Measurements from ENCODE around the gene DGCR2. TPM values are rescaled to one million over a fixed set of nuclear protein-coding genes. Genes with fewer than 3 reads are reported as not detected.

Gene DGCR2
- total and polyA plus RNA-seq, 2 of the 8 experiments (the other 6 are each of a cell fraction or from before 2014, with no cell fraction given) = 42.3 to 62.2 TPM

DNA sequence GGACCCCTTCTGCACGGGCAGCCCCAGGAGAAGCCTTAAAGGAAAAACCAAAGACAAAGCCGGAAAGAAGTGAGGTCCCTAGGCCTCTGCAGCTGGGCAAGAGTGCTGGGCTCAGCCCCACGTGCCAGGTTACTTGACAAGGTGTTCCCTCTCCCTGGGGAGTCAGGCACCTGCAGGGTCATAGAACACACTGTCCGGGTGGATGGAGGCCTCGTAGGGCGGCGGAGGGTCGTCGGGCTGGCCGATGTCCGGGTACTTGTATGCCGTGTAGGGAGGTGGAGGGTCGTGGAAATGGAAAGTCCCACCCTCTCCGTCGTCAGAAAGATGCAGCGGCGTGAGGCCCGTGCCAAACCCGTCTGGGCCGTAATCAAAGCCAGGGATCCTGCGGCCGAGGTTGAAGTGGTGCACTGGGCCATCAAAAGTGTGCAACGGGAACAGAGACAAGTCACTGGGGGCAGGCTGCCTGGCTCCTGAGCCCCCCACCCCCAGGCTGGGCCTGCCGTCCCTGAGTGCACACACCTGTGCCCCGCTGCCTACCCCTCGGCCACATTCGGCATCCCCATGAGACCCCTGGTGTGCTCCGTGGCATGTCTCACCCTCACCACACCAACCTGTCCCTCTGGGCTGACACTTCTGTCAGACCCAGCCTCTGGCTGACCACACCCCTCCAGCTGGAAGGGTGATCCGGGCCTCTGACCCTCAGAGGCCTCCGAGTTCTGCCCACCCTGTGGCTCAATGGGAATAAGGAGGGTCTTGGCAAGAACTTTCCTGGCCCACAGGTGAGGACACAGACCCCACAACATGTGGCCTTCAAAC lies 81.1 kb downstream of the DGCR2 start:
- Histone ChIP-seq H3K79me2 (ENCODE audit: control insufficient read depth in 1 of 2, insufficient read depth in 2 of 2, low read length in 2 of 2) (no peaks in the 10 kb centered on the region), H2BK120ac (replicated peaks; ENCODE audit: low read depth, low read length) (no peak overlapping the region), H3K4me2 (ENCODE audit: insufficient read depth in 1 of 2, low read depth in 2 of 2, low read length in 2 of 2) (no peak overlapping the region), H3K9ac (replicated peaks in 1 of 4; ENCODE audit: extremely low read depth in 1 of 4, low read depth in 3 of 4, low read length in 3 of 4) (no peak overlapping the region), H4K91ac (replicated peaks; ENCODE audit: insufficient read length, low read length) (no peak overlapping the region), H3K27me3 (replicated peaks in 1 of 4; ENCODE audit: control insufficient read depth in 3 of 4, extremely low read depth in 1 of 4, insufficient read depth in 3 of 4, low read length in 3 of 4) (no peaks in the 10 kb centered on the region), H3K27ac (ENCODE audit: low read depth, low read length) (no peak overlapping the region), H2BK12ac (ENCODE audit: low read depth, low read length) (no peak overlapping the region), H2BK15ac (ENCODE audit: low read length) (no peak overlapping the region), H4K8ac (ENCODE audit: extremely low read depth, insufficient read depth, low read length) (no peak overlapping the region), H2BK5ac (ENCODE audit: low read depth, low read length) (no peak overlapping the region), H3K4me1 (replicated peaks in 1 of 4; ENCODE audit: control insufficient read depth in 3 of 4, insufficient read depth in 4 of 4, low read length in 3 of 4) (no peaks in the 10 kb centered on the region), H2AK5ac (ENCODE audit: low read depth, low read length) (no peak overlapping the region), H3K56ac (replicated peaks; ENCODE audit: insufficient read length, low read depth, low read length) (no peak overlapping the region), H4K20me1 (replicated peaks in 1 of 2; ENCODE audit: control insufficient read depth in 1 of 2, insufficient read depth in 2 of 2, low read length in 2 of 2) (peaks cover 0 to 28% of the 10 kb centered on the region in 2 experiments), H3K9me3 (ENCODE audit: insufficient read depth in 2 of 2, low read depth in 1 of 2, low read length in 1 of 2) (no peaks in the 10 kb centered on the region), H3K4ac (replicated peaks; ENCODE audit: insufficient read length, low read depth, low read length) (no peak overlapping the region), H3K36me3 (ENCODE audit: control insufficient read depth in 2 of 4, insufficient read depth in 4 of 4, low read length in 3 of 4) (peaks cover 2 to 33% (median 18%) of the 10 kb centered on the region in 4 experiments; a peak in 7 of 8 replicates), H2BK20ac (ENCODE audit: low read length) (no peak overlapping the region), H3K4me3 (ENCODE audit: extremely low read depth in 1 of 4, insufficient read depth in 2 of 4, low read depth in 3 of 4, low read length in 4 of 4) (no peak overlapping the region), H4K5ac (ENCODE audit: insufficient read length, low read depth, low read length) (no peak overlapping the region), H3K14ac (ENCODE audit: insufficient read length) (no peak overlapping the region), H3K23me2 (ENCODE audit: low read depth, low read length) (no peaks in the 10 kb centered on the region), H3K18ac (ENCODE audit: extremely low read depth, low read length) (no peak overlapping the region), H3K79me1 (ENCODE audit: low read depth, low read length) (no peaks in the 10 kb centered on the region; the same call in 1 of the 2 replicates), H2AFZ (ENCODE audit: low read length) (no peak overlapping the region), H3K23ac (ENCODE audit: insufficient read length) (no peak overlapping the region)
- FAIRE-seq = no peak
- DNase-seq (ENCODE audit: low read depth in 1 of 2, low spot score in 2 of 2) = no peak
- ChIA-PET CTCF (ENCODE audit: partially characterized antibody) (interaction anchor here (0.5 to 4.7 kb wide), 5 partner anchors 22 to 73 kb away, joined by 3 to 14 read pairs (median 4); no protein-coding TSS in a partner anchor), POLR2A (ENCODE audit: partially characterized antibody) (no interaction called here)
- TF ChIP-seq EZH2 (IDR thresholded peaks at IDR 0.05; ENCODE audit: low read depth, low read length, severe bottlenecking) = no peak
- TF ChIP-seq, protein P1, sequence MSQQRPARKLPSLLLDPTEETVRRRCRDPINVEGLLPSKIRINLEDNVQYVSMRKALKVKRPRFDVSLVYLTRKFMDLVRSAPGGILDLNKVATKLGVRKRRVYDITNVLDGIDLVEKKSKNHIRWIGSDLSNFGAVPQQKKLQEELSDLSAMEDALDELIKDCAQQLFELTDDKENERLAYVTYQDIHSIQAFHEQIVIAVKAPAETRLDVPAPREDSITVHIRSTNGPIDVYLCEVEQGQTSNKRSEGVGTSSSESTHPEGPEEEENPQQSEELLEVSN (IDR thresholded peaks at IDR 0.05) = no peak
- no peak for TF ChIP-seq SAP30 (IDR thresholded peaks at IDR 0.05; ENCODE audit: insufficient read depth, insufficient replicate concordance, low read length)
- 93% methylated on average over 30 of the region's 30 CpGs; no CpG with 5 or more reads in 1 of the 2 experiments for WGBS, 2 experiments (ENCODE audit: extremely low coverage in 1 of 2, insufficient coverage in 1 of 2, insufficient read length in 1 of 2, insufficient replicate concordance in 2 of 2, low coverage in 1 of 2, low lambda C conversion rate in 2 of 2, missing lambda C conversion rate in 1 of 2)

All from H1 (cell line).